PC-9 (cell line): ENCODE results near the gene SMARCE1. TPM values are rescaled to one million over a fixed set of nuclear protein-coding genes. Genes with fewer than 3 reads are reported as not detected.

Source experiments
- BruUV-seq: library from RNA; stranded (reverse); fragments of 400-500 nt; replicated peaks from 2 replicates; lab custom pipeline; 2021; lab: Mats Ljungman, UMichigan
- CTCF ChIA-PET: fragments of 300-600 bp; sonication (Branson Sonifier 250); formaldehyde crosslinking; loops from one replicate; lab custom pipeline; 2022; ENCODE audit warnings: antibody characterized with exemption; lab: Charles Lee
- POLR2A ChIA-PET: fragments of 300-600 bp; sonication (Branson Sonifier 250); formaldehyde crosslinking; loops from one replicate; lab custom pipeline; 2022; ENCODE audit warnings: antibody characterized with exemption; ENCODE audit not compliant: unreplicated experiment; lab: Charles Lee
- DNase-seq, 2 experiments: peaks; one replicate each; pipeline versions ENCODE4 v3.0.0 to v3.0.0-alpha.2; 2015 to 2022; ENCODE audit warnings: mixed read lengths in 1 of 2
- H2AFZ ChIP-seq: fragments of 200-600 bp; sonication (generic); 2 replicates; pipeline ENCODE4 v1.8.1; 2017; ENCODE audit warnings: antibody characterized with exemption
- H3F3A ChIP-seq: fragments of 200-600 bp; sonication (generic); 2 replicates; pipeline ENCODE4 v1.8.1; 2017; ENCODE audit warnings: antibody characterized with exemption, mild to moderate bottlenecking, low read depth; ENCODE audit not compliant: insufficient read depth
- H3K27ac ChIP-seq: fragments of 200-600 bp; sonication (generic); 2 replicates; pipeline ENCODE4 v1.6.1; 2016; ENCODE audit warnings: mixed run types
- H3K27me3 ChIP-seq: fragments of 200-600 bp; sonication (generic); 2 replicates; pipeline ENCODE4 v1.6.1; 2016; ENCODE audit warnings: low read depth, mixed run types; ENCODE audit not compliant: insufficient read depth
- H3K36me3 ChIP-seq: fragments of 200-600 bp; sonication (generic); 2 replicates; pipeline ENCODE4 v1.6.1; 2016; ENCODE audit warnings: low read depth, mixed run types
- H3K4me1 ChIP-seq: fragments of 200-600 bp; sonication (generic); replicated peaks from 2 replicates; pipeline ENCODE4 v1.6.1; 2016; ENCODE audit warnings: mixed run types; ENCODE audit not compliant: insufficient read depth
- H3K4me2 ChIP-seq: fragments of 200-600 bp; sonication (generic); 2 replicates; pipeline ENCODE4 v1.6.1; 2017; ENCODE audit warnings: mixed run types
- H3K4me3 ChIP-seq: fragments of 200-600 bp; sonication (generic); 2 replicates; pipeline ENCODE4 v1.6.1; 2016; ENCODE audit warnings: mixed run types
- H3K79me2 ChIP-seq: fragments of 200-600 bp; sonication (generic); 2 replicates; pipeline ENCODE4 v1.6.1; 2017; ENCODE audit warnings: low read depth, mixed run types
- H3K9me2 ChIP-seq: fragments of 200-600 bp; sonication (generic); 2 replicates; pipeline ENCODE4 v1.8.1; 2017; ENCODE audit warnings: mild to moderate bottlenecking; ENCODE audit not compliant: insufficient read depth
- H3K9me3 ChIP-seq: fragments of 200-600 bp; sonication (generic); 2 replicates; pipeline ENCODE4 v1.8.1; 2016; ENCODE audit warnings: low read depth; ENCODE audit not compliant: insufficient read depth
- H4K20me1 ChIP-seq: fragments of 200-600 bp; sonication (generic); 2 replicates; pipeline ENCODE4 v1.8.1; 2017; ENCODE audit not compliant: insufficient read depth
- EZH2 ChIP-seq: fragments of 200-600 bp; sonication (generic); IDR thresholded peaks from 2 replicates; pipeline ENCODE4 v1.8.0; 2017; ENCODE audit warnings: antibody characterized with exemption, low read depth
- intact Hi-C: fragments of 100-400 bp; cut with micrococcal nuclease; formaldehyde crosslinking; loops from one replicate; pipeline ENCODE4 v1.10.0; 2022; ENCODE audit not compliant: unreplicated experiment
- total RNA-seq: library from RNA; stranded (reverse); gene quantifications from 2 replicates; pipeline ENCODE4 v1.2.3, GENCODE V29; 2021
- TF ChIP-seq, protein P1 (sequence below): fragments of 200-600 bp; sonication (generic); conservative IDR thresholded peaks from 2 replicates; pipeline ENCODE4 v1.6.1; 2017; ENCODE audit warnings: mixed run types, antibody characterized with exemption, mild to moderate bottlenecking, moderate library complexity

SMARCE1 gene
- total RNA-seq, 1 experiment from 2014 or later = 90.8 TPM

- peaks cover 24% of the 10 kb centered on the region for H3K4me1 ChIP-seq
- H3K9me3 ChIP-seq = no peaks in the 10 kb centered on the region
- no peaks in the 10 kb centered on the region for H3K79me2 ChIP-seq
- TF ChIP-seq, protein P1, sequence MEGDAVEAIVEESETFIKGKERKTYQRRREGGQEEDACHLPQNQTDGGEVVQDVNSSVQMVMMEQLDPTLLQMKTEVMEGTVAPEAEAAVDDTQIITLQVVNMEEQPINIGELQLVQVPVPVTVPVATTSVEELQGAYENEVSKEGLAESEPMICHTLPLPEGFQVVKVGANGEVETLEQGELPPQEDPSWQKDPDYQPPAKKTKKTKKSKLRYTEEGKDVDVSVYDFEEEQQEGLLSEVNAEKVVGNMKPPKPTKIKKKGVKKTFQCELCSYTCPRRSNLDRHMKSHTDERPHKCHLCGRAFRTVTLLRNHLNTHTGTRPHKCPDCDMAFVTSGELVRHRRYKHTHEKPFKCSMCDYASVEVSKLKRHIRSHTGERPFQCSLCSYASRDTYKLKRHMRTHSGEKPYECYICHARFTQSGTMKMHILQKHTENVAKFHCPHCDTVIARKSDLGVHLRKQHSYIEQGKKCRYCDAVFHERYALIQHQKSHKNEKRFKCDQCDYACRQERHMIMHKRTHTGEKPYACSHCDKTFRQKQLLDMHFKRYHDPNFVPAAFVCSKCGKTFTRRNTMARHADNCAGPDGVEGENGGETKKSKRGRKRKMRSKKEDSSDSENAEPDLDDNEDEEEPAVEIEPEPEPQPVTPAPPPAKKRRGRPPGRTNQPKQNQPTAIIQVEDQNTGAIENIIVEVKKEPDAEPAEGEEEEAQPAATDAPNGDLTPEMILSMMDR = no peak
- no peak for TF ChIP-seq EZH2
- no peaks in the 10 kb centered on the region for H3K27me3 ChIP-seq
- H4K20me1 ChIP-seq = no peaks in the 10 kb centered on the region
- no peak for DNase-seq
- intact Hi-C loops = no loop called here
- POLR2A ChIA-PET = no interaction called here
- no TSS peak for BruUV-seq
- H2AFZ ChIP-seq = no peak overlapping the region
- no peaks in the 10 kb centered on the region for H3K9me2 ChIP-seq
- H3K27ac ChIP-seq = no peak overlapping the region
- H3F3A ChIP-seq = no peaks in the 10 kb centered on the region; the same call in 1 of the 2 replicates
- no peak overlapping the region for H3K4me3 ChIP-seq
- H3K4me2 ChIP-seq = no peak overlapping the region
- CTCF ChIA-PET = interaction anchor here (0.6 kb wide), 1 partner anchor 222 kb away, joined by 8 read pairs; no protein-coding TSS in a partner anchor
- H3K36me3 ChIP-seq = no peaks in the 10 kb centered on the region
Measured at GRCh38 chr17:40608061-40608581, 39.5 kb downstream of the SMARCE1 start.

DNA sequence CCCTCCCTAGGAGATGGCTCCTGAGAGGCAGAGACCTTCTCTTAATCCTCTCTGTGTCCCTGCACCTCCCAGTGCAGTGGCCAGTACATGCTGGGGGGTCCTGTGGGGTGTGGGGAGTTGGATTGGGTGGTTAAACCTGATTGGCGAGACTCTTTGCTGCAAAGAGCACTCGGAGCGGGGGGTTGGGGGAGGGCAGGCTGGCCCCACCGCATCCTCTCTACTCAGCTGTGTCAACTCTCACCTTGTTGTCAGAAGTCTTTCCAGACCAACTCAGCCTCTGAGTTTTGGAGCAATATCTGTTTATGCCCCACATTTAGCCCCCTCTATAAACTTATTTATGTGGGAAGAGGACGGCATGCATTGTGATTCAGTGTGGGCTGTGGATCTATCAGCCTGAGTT lies 40.0 kb downstream of the SMARCE1 start:
- no peak overlapping the region for H2AFZ ChIP-seq
- ChIA-PET POLR2A (no interaction called here), CTCF (interaction anchor here (0.5 to 0.6 kb wide), 2 partner anchors 74 to 222 kb away, joined by 4 to 8 read pairs; no protein-coding TSS in a partner anchor)
- H3K4me1 ChIP-seq = peaks cover 24% of the 10 kb centered on the region
- H3K27ac ChIP-seq = no peak overlapping the region
- H3F3A ChIP-seq = no peaks in the 10 kb centered on the region; the same call in 1 of the 2 replicates
- no peaks in the 10 kb centered on the region for H3K79me2 ChIP-seq
- no TSS peak for BruUV-seq
- no peak overlapping the region for H3K4me3 ChIP-seq
- TF ChIP-seq, protein P1 = no peak
- no peak for TF ChIP-seq EZH2
- no peaks in the 10 kb centered on the region for H3K9me2 ChIP-seq
- no peak overlapping the region for H3K4me2 ChIP-seq
- H3K36me3 ChIP-seq = no peaks in the 10 kb centered on the region
- DNase-seq = no peak
- no peaks in the 10 kb centered on the region for H3K27me3 ChIP-seq
- no peaks in the 10 kb centered on the region for H4K20me1 ChIP-seq
- H3K9me3 ChIP-seq = no peaks in the 10 kb centered on the region
- intact Hi-C loops = loop anchor here (2.0 kb wide), 1 partner anchor 47 kb away; no protein-coding TSS in a partner anchor

GRCh38 chr17:40606548-40607353 lies 40.9 kb downstream of the SMARCE1 start:
- ChIA-PET CTCF (no interaction called here), POLR2A (no interaction called here)
- no TSS peak for BruUV-seq
- Histone ChIP-seq H3K9me3 (no peaks in the 10 kb centered on the region), H3K4me3 (no peak overlapping the region), H3K27ac (peak overlapping the region; percentile 37), H3K4me1 (peaks cover 24% of the 10 kb centered on the region), H3K9me2 (no peaks in the 10 kb centered on the region), H3F3A (no peaks in the 10 kb centered on the region), H4K20me1 (no peaks in the 10 kb centered on the region), H3K79me2 (no peaks in the 10 kb centered on the region), H3K36me3 (no peaks in the 10 kb centered on the region), H3K27me3 (no peaks in the 10 kb centered on the region), H2AFZ (peak overlapping the region; percentile 64; the same call in 1 of the 2 replicates), H3K4me2 (peak overlapping the region; percentile 6)
- intact Hi-C loops = loop anchor here (2.0 kb wide), 1 partner anchor 46 kb away; no protein-coding TSS in a partner anchor
- DNase-seq = peak; percentile 19 to 60
- TF ChIP-seq, protein P1 = no peak
- no peak for TF ChIP-seq EZH2
